HCT116 (cell line): Measurements from ENCODE around the gene NFIC. TPM values are rescaled to one million over a fixed set of nuclear protein-coding genes. Genes with fewer than 3 reads are reported as not detected.

ENCODE experiments used
- ATAC-seq: fragments of 200-7000 bp; cut with Tn5 transposase; 2 replicates; pipeline ENCODE4 v1.9.1; 2020; ENCODE audit warnings: mild to moderate bottlenecking, moderate library complexity
- BruUV-seq: library from RNA; stranded (reverse); fragments of 400-500 nt; replicated peaks from 2 replicates; lab custom pipeline; 2021; lab: Mats Ljungman, UMichigan
- CTCF ChIA-PET: fragments of 300-600 bp; sonication (Branson Sonifier 250); formaldehyde crosslinking; loops from one replicate; lab custom pipeline; 2021; ENCODE audit warnings: antibody characterized with exemption; lab: Charles Lee
- POLR2A ChIA-PET: fragments of 300-600, 350-600 bp; sonication (Branson Sonifier 250); formaldehyde crosslinking; loops from one replicate; lab custom pipeline; 2021; ENCODE audit warnings: antibody characterized with exemption; lab: Charles Lee
- RAD21 ChIA-PET, 2 experiments: fragments of 300-600 bp; sonication (Branson Sonifier 250); formaldehyde crosslinking; loops; one replicate each; lab custom pipeline; 2023; ENCODE audit warnings: low total read pairs in 2 of 2; ENCODE audit not compliant: uncharacterized antibody in 2 of 2, unreplicated experiment in 2 of 2, low non-redundant PET in 1 of 2; lab: Charles Lee
- DNase-seq: peaks from one replicate; pipeline ENCODE4 v3.0.0-alpha.2; 2010; ENCODE audit warnings: low read depth, low spot score
- H2AFZ ChIP-seq: fragments of 200-600 bp; shearing (Covaris generic), sonication (generic); 2 replicates; pipeline ENCODE4 v1.6.1; 2017; ENCODE audit warnings: low read depth, mixed run types, mixed read lengths, antibody characterized with exemption, low read length; ENCODE audit not compliant: poor library complexity, severe bottlenecking
- H3K27ac ChIP-seq: 2 replicates; pipeline ENCODE4 v1.5.1; 2012; ENCODE audit warnings: low read depth, low read length
- H3K27me3 ChIP-seq: fragments of 200-600 bp; sonication (generic); 2 replicates; pipeline ENCODE4 v1.6.1; 2016; ENCODE audit warnings: mixed run types, low read length, mixed read lengths; ENCODE audit not compliant: insufficient read depth
- H3K36me3 ChIP-seq, 2 experiments: fragments of 200-500 bp in 1 of 2; fragments of 200-600 bp in 1 of 2; sonication (Bioruptor generic) in 1 of 2; sonication (generic) in 1 of 2; 2 replicates each; pipeline versions ENCODE4 v1.5.1 to v1.6.1; 2014 to 2016; ENCODE audit warnings: low read length in 2 of 2, inconsistent platforms in 1 of 2, mixed read lengths in 1 of 2, mixed run types in 1 of 2; ENCODE audit not compliant: insufficient read depth in 2 of 2, control insufficient read depth in 1 of 2
- H3K4me1 ChIP-seq, 2 experiments: fragments of 200-600 bp in 1 of 2; sonication (generic) in 1 of 2; 2 replicates each; pipeline versions ENCODE4 v1.5.1 to v1.6.1; 2012 to 2017; ENCODE audit warnings: low read length in 2 of 2, inconsistent platforms in 1 of 2, mild to moderate bottlenecking in 1 of 2, mixed read lengths in 1 of 2, mixed run types in 1 of 2, moderate library complexity in 1 of 2; ENCODE audit not compliant: insufficient read depth in 2 of 2, control insufficient read depth in 1 of 2
- H3K4me2 ChIP-seq: fragments of 200-600 bp; sonication (generic); 2 replicates; pipeline ENCODE4 v1.6.1; 2017; ENCODE audit warnings: mixed run types, low read length, mixed read lengths
- H3K4me3 ChIP-seq, 2 experiments: fragments of 200-600 bp in 1 of 2; sonication (generic) in 1 of 2; replicated peaks in 1 of 2; 2 replicates each; pipeline ENCODE4 v1.5.1; 2011 to 2016; ENCODE audit warnings: low read length in 2 of 2, control low read depth in 1 of 2, low read depth in 1 of 2, mild to moderate bottlenecking in 1 of 2, mixed read lengths in 1 of 2, mixed run types in 1 of 2
- H3K79me2 ChIP-seq: fragments of 200-600 bp; sonication (generic); 2 replicates; pipeline ENCODE4 v1.6.1; 2017; ENCODE audit warnings: mild to moderate bottlenecking, mixed run types, low read length, moderate library complexity, mixed read lengths; ENCODE audit not compliant: insufficient read depth
- H3K9ac ChIP-seq: fragments of 200-600 bp; sonication (generic); 2 replicates; pipeline ENCODE4 v1.6.1; 2016; ENCODE audit warnings: low read length, mixed read lengths
- H3K9me2 ChIP-seq: fragments of 200-600 bp; sonication (generic), shearing (Covaris generic); 2 replicates; pipeline ENCODE4 v1.6.1; 2017; ENCODE audit warnings: mixed run types, mild to moderate bottlenecking, moderate library complexity; ENCODE audit not compliant: insufficient read depth
- H3K9me3 ChIP-seq, 2 experiments: fragments of 200-500 bp in 1 of 2; fragments of 200-600 bp in 1 of 2; sonication (Bioruptor generic) in 1 of 2; sonication (generic) in 1 of 2; 2 replicates each; pipeline ENCODE4 v1.6.1; 2014 to 2017; ENCODE audit warnings: low read length in 2 of 2, mixed read lengths in 2 of 2, inconsistent platforms in 1 of 2, low read depth in 1 of 2, mild to moderate bottlenecking in 1 of 2, mixed run types in 1 of 2, moderate library complexity in 1 of 2; ENCODE audit not compliant: control insufficient read depth in 1 of 2, insufficient read depth in 1 of 2
- H4K20me1 ChIP-seq: fragments of 200-600 bp; sonication (generic), shearing (Covaris generic); 2 replicates; pipeline ENCODE4 v1.6.1; 2017; ENCODE audit warnings: mixed run types, mild to moderate bottlenecking, moderate library complexity; ENCODE audit not compliant: insufficient read depth
- CTCF ChIP-seq, 3 experiments: fragments of 200-600 bp in 1 of 3; sonication (generic) in 1 of 3; IDR thresholded peaks in 2 of 3; conservative IDR thresholded peaks in 1 of 3; 2 replicates each; pipeline ENCODE4 v1.5.1; 2012 to 2017; ENCODE audit warnings: low read depth in 2 of 3, low read length in 2 of 3, antibody characterized with exemption in 1 of 3, borderline replicate concordance in 1 of 3, control low read depth in 1 of 3, mild to moderate bottlenecking in 1 of 3, mixed read lengths in 1 of 3, mixed run types in 1 of 3, moderate library complexity in 1 of 3; ENCODE audit not compliant: insufficient read depth in 1 of 3
- ELF1 ChIP-seq: IDR thresholded peaks from 2 replicates; pipeline ENCODE4 v1.6.1; 2012; ENCODE audit warnings: low read depth, borderline replicate concordance
- EZH2 ChIP-seq: fragments of 200-600 bp; sonication (generic); IDR thresholded peaks from 2 replicates; pipeline ENCODE4 v1.6.1; 2017; ENCODE audit warnings: antibody characterized with exemption, mixed run types
- EZH2phosphoT487 ChIP-seq: fragments of 200-600 bp; IDR thresholded peaks from 2 replicates; pipeline ENCODE4 v1.6.1; 2018; ENCODE audit warnings: antibody characterized with exemption, borderline replicate concordance
- JUND ChIP-seq: IDR thresholded peaks from 2 replicates; pipeline ENCODE4 v1.6.1; 2012
- POLR2A ChIP-seq: IDR thresholded peaks from 2 replicates; pipeline ENCODE4 v1.7.0; 2011; ENCODE audit warnings: borderline replicate concordance; ENCODE audit not compliant: insufficient read depth, insufficient read length; ENCODE audit errors: extremely low read depth
- SIN3A ChIP-seq: IDR thresholded peaks from 2 replicates; pipeline ENCODE4 v1.6.1; 2012; ENCODE audit warnings: low read depth
- TCF7L2 ChIP-seq: IDR thresholded peaks from 2 replicates; pipeline ENCODE4 v1.7.0; 2011; ENCODE audit warnings: borderline replicate concordance, inconsistent platforms; ENCODE audit not compliant: insufficient read depth, insufficient read length; ENCODE audit errors: extremely low read depth
- ZFX ChIP-seq: fragments of 450-650 bp; IDR thresholded peaks from 2 replicates; pipeline ENCODE4 v1.6.1; 2017
- intact Hi-C: fragments of 100-400 bp; cut with micrococcal nuclease; formaldehyde crosslinking; loops from 2 replicates; pipeline ENCODE4 v1.10.0; 2022
- total RNA-seq: library from RNA; stranded (reverse); gene quantifications from one replicate; pipeline ENCODE4 v1.2.1, GENCODE V29; 2021; ENCODE audit not compliant: unreplicated experiment
- TF ChIP-seq, protein P1 (sequence below): IDR thresholded peaks from 2 replicates; pipeline ENCODE4 v1.6.1; 2011; ENCODE audit warnings: mild to moderate bottlenecking, low read length, moderate library complexity; ENCODE audit not compliant: insufficient replicate concordance; ENCODE audit errors: extremely low read depth

NFIC gene
- total RNA-seq, 1 experiment from 2014 or later = 116 TPM

GRCh38 chr19:3353493-3353892, 12.9 kb upstream of the NFIC start:
- POLR2A ChIA-PET = interaction anchor here (0.6 kb wide), 1 partner anchor 27 kb away, joined by 4 read pairs; no protein-coding TSS in a partner anchor

More at GRCh38 chr19:3353493-3353892, 12.9 kb upstream of the NFIC start:
- TF ChIP-seq SIN3A (no peak), CTCF (IDR thresholded peaks at IDR 0.05 in 2 of 3, conservative IDR thresholded peaks at IDR 0.05 in 1 of 3; ENCODE audit: borderline replicate concordance in 1 of 3, insufficient read depth in 1 of 3, low read depth in 2 of 3, low read length in 2 of 3) (no peak), TCF7L2 (no peak), ELF1 (no peak), EZH2 (no peak), ZFX (no peak), EZH2phosphoT487 (no peak), POLR2A (no peak), JUND (no peak)
- TF ChIP-seq, protein P1, sequence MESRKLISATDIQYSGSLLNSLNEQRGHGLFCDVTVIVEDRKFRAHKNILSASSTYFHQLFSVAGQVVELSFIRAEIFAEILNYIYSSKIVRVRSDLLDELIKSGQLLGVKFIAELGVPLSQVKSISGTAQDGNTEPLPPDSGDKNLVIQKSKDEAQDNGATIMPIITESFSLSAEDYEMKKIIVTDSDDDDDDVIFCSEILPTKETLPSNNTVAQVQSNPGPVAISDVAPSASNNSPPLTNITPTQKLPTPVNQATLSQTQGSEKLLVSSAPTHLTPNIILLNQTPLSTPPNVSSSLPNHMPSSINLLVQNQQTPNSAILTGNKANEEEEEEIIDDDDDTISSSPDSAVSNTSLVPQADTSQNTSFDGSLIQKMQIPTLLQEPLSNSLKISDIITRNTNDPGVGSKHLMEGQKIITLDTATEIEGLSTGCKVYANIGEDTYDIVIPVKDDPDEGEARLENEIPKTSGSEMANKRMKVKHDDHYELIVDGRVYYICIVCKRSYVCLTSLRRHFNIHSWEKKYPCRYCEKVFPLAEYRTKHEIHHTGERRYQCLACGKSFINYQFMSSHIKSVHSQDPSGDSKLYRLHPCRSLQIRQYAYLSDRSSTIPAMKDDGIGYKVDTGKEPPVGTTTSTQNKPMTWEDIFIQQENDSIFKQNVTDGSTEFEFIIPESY = no peak
- Histone ChIP-seq H3K4me2 (no peak overlapping the region), H3K4me3 (no peak overlapping the region), H3K4me1 (peaks cover 15 to 29% of the 10 kb centered on the region in 2 experiments), H3K27me3 (no peaks in the 10 kb centered on the region), H4K20me1 (no peaks in the 10 kb centered on the region), H3K27ac (no peak overlapping the region), H3K79me2 (peaks cover under 1% of the 10 kb centered on the region; the same call in 1 of the 2 replicates), H3K9me2 (no peaks in the 10 kb centered on the region), H3K9ac (no peak overlapping the region), H3K36me3 (no peaks in the 10 kb centered on the region), H2AFZ (no peak overlapping the region), H3K9me3 (no peaks in the 10 kb centered on the region)
- intact Hi-C loops = no loop called here
- no TSS peak for BruUV-seq
- CTCF ChIA-PET = no interaction called here
- ATAC-seq (no peak), DNase-seq (no peak)
- RAD21 ChIA-PET = no interaction called here
